GM19328 (cell line): Measurements from ENCODE around the gene WWC2.

Experiments used
- ATAC-seq: cut with Tn5 transposase; IDR thresholded peaks from one replicate; pipeline ENCODE4 v1.9.1; 2021; ENCODE audit warnings: mild to moderate bottlenecking, moderate library complexity; ENCODE audit not compliant: unreplicated experiment

The WWC2 gene

DNA sequence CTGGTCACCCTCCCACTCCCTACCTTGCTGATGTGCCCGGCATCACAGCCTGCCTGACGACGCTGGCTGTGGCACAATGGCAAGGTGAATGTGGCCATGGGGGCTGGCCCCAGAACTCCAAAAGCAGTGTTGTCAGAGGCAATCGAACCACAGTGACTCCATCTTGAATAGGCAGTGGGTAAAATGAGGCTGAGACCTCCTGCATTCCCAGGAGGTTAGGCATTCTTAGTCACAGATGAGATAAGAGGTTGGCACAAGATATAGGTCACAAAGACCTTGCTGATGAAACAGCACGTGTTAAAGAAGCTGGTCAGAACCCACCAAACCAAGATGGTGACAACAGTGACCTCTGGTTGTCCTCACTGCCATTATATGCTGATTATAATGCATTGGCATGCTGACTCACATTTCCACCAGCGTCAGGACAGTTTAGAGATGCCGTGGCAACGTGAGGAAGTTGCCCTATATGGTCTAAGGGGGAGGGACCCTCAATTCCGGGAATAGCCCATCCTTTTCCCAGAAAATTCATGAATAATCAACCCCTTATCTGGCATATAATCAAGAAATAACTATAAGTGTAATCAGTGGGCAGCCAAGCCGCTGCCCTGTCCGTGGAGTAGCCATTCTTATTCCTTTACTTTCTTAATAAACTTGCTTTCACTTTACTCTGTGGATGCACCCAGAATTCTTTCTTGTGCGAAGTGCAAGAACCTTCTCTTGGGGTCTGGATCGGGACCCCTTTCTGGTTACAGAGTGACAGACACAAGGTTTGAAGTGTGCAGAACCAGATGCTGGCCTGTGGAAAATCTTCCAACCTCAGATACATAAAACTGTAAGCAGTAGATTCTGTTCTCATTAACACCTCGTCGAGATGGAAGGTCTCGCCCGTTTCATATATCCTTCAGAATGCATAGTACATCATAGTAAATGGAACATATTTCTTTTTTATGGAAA, 249.9 kb downstream of the WWC2 start:
- no peak for ATAC-seq

DNA sequence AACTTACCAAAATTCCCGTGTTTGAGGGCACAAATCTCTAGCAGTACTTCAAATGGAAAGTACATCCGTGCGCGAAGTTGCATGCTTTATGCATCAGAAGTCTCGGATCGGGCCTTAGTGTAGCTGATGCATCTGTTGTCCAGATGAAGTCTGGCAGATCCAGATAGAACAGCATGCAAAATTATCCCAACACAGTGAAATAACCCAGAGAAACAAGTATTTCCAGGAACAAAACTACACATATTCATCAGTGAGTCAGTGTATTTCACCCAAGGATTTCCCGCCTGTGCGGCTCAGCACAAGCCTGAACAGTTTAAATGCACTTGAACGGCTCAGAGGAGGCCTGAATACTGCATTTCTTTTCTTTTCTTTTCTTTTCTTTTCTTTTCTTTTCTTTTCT, 250.6 kb downstream of the WWC2 start:
- no peak for ATAC-seq

DNA sequence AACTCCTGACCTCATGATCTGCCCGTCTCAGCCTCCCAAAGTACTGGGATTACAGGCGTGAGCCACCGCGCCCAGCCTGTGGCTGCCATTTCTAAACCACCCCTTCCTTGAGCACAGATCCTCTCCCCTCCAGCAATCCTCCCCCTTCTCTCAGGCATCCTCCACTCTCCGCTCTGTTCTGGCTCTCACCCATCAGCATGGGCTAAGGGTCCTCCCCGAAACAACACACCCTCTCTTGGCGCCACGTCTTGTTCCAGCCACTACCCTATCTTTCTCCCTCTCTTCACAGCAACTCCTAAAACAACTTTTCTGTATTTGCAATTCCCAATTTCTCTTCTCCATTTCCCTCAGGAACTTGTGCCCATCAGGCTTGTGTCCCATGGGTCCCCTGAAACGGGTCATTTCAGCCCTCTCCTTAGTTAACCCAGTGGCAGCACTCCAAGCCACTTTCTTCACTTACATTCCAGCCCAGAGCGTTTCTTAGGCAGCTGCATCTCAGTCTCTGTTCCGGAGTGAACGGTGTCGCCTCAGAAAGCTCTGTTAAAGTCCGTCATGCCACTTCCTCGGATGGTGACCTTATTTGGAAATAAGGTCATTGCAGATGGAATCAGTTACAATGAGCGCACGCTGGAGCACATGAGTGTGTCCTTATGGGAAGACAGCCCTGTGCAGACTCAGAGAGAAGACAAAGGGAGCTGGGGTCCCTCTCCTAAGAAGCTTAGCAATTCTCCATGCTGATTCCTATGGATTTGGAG, 251.4 kb downstream of the WWC2 start:
- no peak for ATAC-seq

DNA sequence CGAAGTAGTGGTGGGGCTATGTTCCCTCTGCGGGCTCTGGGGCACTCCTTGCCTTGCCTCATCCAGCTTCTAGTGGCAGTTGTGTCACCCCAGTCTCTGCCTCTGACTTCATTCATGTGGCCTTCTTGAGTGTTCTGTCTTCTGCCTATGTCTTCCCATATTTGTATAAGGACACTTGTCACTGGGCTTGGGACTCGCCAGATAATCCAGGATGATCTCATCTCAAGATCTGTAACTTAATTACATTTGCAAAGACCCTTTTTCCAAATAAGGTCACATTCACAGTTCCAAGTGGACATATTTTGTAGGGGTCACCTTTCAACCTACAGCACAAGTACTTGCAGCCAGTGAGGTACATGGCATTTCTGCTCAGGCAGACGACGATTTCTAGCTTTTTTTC, 253.5 kb downstream of the WWC2 start:
- no peak for ATAC-seq

DNA sequence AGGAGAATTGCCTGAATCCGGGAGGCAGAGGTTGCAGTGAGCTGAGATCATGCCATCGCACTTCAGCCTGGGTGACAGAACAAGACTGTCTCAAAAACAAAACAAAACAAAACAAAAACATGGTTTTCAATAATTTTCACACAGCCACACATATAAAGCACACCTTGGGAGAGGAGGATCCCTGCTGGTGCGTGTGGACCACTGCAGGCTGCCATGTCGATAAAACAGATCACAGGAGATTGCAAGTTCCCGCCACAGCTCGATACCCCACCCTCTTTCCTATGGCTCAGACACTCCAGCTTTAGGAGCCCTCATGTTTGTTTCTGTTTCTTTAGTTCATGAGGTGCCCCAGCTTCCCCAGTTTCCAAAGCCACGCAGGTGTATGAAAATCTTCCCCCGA, 254.5 kb downstream of the WWC2 start:
- no peak for ATAC-seq

DNA sequence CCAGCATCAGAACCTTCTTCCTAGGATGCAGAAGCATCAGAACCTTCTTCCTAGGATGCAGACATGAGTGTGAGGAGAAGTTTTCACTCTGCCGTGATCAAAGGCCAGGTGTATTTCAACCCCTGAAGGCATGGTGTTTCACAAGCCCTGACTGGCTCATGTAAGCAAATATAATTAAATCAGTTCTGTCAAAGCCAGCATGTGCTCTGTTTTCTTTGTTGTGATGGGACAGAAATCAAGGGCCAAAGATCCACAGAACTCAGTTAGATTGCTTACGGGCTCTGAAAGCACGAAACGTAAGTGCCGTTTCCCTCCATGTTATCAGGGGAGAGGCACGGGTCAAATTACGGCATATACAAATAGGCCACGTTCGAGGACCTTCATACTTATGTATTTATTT, 255.2 kb downstream of the WWC2 start:
- no peak for ATAC-seq

DNA sequence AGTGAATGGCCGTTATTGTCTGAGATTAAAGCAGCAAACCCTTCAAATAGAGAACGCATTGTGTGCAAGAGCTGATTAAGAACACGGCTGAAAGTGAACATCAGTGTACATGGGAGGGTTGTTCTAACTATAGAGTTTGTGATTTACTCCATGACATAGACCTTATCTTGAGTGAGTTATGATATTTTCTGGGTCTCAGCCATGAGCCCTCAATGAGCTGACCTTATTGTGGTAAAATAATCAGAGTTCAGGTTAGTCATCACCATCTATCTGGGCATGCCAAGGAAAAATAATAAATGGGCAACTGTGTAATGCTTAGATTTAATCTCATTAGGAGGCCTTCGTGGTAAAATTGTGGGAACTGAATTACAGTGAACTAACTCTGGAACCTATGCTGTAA, 256.3 kb downstream of the WWC2 start:
- ATAC-seq, result no peak

DNA sequence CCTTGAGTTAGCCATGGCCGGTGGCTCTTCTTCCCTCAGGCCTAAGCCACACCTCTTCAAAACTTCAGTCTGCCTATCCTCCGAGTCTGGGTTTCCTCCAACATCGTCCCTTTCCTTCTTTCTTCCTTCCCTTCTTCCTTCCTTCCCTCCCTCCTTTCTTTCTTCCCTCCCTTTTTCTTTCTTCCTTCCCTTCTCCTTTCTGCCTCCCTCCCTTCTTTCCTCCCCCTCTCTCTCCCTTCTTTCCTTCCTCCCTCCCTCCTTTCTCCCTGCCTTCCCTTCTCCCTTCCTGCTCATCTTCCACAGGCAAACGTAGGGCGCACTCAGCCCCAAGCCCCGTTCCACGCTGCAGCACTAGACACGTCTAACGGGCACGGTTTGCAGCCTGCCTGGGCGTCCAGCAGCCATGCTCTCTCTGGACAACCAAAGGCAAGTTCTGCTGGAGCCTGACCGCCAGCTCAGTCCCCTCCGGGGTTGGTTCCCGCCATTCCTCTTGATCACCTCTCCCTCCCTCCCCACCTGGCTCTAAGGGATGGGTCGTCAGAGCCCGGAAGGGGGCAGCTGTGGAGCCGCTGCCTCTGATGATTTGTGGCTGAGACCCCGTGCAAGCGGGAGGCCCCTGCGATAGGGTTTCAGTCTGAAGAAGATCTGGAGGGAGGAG, 257.2 kb downstream of the WWC2 start:
- no peak for ATAC-seq

DNA sequence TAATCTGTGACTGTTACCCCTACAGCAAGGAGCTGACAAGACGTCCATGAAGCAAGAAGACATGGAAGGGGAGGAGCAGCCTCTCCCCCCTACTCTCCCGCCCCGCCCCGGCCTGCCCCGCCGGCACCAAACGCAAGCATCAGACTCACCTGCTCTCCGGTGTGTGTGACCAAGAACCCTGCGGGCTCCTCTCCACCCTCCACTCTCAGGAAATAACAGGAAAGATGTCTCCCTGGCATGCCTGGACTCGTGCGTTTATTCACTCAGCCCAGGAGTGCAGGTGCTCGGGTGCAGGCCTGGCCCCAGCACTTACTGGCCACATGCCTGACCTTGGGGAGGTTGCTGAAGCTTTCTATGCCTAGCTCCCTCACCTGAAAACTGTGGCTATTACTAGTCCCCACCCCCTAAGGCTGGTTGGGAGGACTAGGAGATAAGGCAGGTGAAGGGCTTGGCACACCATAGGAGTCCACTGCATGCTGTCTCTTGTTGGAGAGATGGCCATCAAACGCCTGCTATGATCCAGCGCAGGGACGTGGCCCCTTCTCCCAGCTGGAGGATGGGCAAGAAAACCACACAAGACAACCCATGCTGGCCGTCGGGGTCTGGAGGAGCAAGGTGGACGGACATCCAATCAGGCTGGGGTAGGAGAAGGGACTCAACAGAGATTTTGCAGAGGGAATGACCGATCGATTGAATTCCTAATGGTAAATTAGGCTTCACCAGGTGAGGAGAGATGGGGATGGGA, 258.0 kb downstream of the WWC2 start:
- ATAC-seq, result no peak

DNA sequence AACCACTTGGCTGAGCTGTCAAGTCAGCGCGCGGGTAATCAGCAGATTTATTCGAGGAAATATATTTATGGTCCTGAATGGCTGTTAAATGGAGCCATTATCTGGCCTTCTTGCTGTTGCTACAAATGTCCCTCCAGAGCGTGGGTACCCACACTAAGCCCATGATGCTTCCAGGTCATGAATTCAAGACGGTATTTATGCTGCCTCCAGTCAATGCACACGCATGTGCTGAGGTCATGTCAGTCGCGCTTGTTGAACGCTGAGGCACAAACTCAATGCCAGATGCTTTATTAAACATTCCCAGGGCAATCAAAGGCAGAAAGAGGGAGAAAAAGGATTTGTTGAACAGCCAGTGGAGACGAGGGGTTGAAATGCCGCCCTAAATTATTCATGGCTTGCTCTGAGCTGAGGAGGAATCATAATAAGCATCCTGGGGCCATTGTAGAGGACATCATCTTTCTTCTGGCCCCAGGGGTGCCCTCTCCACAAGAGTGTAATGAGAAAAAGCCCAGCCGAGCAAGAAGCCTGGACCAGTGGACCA, 259.2 kb downstream of the WWC2 start:
- ATAC-seq, result no peak

DNA sequence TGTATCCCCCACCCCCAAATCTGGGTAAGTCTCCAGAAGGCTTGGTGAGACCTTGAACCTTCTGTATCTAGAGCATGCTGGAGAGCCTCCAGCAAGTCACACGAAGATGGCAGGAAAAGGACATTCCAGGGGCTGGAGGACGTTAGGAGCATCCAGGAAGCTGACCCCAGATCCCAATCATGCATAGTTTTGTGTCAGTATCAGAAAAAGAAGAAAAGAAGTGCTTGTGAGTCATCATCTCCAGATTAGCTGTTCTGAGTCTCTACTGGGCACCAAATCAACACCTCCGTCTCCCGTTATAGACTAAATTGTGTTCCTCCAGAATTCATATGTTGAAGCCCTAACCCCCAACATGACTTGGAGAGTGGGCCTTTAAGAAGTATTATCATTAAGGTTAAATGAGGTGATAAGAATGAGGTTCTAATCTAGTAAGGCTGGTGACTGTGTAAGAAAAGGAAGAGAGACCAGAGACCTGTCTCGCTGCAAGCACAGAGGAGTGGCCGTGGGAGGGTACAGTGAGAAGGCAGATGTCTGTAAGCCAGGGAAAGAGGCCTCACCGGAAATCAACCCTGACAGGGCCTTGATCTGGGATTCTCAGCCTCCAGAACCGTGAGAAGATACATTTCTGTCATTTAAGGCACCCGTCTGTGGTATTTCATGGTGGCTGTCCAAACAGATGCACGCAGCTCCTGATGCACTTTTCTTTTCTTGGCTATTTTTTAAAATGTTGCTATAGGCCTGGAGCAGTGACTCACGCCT, 261.3 kb downstream of the WWC2 start:
- ATAC-seq, result no peak

DNA sequence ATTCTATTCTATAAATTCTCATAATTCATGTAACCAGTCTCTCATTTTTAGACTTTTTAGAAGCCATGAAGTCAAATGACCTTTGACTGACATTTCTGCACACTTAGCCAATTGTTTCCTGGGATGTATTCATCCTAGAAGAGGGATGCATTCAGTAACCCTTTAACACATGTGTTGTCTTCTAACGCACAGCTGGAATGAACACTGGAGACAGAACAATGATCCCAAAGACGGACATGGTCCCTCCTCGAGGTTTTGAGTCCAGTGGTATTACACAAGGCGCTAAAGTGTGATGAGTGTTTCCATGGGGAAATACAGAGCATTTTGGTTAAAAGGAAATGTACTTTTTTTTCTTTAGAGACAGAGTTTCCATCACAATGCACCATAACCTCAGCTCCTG, 263.0 kb downstream of the WWC2 start:
- ATAC-seq, result no peak

DNA sequence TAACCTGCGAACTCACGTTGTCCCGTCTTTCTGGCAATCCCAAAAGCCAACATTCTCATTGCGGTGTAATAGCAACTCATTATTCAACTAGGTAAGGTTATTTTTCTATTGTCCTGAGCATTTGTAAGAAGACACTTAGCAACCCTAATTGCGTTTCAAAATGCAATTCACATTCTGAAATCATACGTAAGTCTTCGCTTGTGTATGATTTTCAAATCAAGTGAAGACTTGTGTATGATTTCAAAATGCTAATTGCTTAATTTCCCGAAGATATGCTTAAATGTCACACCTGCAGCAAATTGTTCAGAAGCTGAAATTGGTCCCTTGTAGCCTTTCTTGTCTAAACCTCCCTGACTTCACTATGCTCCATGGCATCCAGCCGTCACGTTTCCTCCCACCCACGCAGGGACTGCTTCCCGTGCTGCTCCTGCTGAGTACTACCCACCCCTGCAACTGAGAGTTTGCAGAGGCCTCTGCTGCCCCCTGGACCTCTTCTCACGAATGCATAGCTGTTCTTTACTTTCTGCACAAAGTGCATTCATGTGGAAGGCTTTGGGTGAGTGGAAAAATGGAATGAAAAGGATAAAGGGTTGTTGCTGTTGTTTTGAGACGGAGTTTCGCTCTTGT, 264.0 kb downstream of the WWC2 start:
- no peak for ATAC-seq

DNA sequence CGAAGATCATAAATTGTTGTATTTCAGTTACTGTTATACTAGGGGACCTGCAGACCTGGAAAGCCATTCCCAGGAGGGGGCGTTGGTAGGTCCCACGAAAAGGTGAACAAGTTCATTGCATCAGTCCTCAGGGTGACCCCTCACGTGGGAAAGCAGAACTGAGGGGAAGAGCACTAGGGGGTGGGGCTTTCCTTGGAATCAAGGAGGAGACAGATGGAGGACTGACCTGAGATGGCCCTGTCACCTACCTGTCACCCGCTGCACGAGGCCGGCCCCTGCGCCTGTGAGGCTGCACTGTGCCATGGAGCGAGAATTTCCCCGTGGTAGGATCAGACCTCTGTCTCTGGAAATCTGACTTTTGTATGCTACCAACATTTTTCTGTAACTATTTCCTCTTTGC, 265.0 kb downstream of the WWC2 start:
- no peak for ATAC-seq

DNA sequence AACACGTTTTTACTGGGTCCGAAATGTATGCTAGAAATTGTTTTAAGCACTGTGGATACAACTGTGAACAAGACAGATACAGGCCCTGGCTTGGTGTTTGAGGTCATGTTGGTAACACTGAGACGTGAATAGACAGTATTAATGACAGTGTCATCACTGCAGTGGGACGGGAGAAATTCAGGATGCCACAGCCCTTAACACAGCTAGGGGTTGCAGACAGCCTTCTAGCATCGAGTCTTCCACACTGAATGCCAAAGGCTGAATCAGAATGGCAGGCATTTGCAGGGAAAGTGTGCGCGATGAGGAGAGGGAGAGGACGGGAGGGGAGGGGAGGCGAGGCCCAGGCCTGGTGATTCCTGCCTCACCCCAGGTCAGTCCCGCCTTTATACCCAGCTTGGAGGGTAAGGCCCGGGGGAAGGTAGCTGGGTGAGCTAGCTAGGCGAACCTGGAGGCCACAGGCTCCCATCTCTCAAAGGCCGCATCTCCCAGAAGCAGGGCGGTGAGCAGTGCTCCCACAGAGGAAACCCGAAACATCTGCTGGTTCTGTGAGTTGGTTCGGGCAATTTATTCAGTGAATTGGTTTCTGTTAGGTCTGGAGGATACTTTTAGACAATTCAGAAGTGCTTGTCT, 267.3 kb downstream of the WWC2 start:
- ATAC-seq, result no peak

DNA sequence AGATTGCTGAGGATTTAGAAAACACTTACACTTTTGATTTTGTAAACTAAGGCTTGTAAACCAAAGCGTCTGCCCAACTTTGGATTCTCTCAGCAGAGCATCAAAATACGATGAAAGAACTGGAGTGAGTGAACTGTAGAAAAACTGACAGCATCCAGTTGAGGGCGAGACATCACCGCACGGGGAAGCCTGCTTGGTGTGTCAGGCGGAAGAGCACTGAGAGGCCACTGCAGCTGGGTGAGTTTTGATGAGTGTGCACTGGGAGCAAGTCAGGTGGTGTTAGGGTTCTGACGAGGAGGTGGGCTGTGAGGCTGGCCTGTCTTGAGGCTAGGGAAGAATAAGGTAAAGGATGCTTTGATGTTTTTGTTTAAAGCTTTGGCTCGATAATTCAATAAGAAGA, 270.0 kb downstream of the WWC2 start:
- no peak for ATAC-seq
